Choroid plexus epithelial cell (primary cell): ENCODE data around the gene BTF3.

ENCODE experiments used
- DNase-seq: peaks from one replicate; pipeline ENCODE4 v3.0.0-alpha.2; 2010; ENCODE audit warnings: low read depth
- H3K4me3 ChIP-seq: 2 replicates; pipeline ENCODE4 v1.5.1; 2011; ENCODE audit warnings: low read depth, mild to moderate bottlenecking, control low read depth, low read length, moderate library complexity
- CTCF ChIP-seq: conservative IDR thresholded peaks from 2 replicates; pipeline ENCODE4 v1.5.1; 2011; ENCODE audit warnings: low read depth, mild to moderate bottlenecking, control low read depth, inconsistent platforms, low read length, moderate library complexity

The BTF3 gene

DNA sequence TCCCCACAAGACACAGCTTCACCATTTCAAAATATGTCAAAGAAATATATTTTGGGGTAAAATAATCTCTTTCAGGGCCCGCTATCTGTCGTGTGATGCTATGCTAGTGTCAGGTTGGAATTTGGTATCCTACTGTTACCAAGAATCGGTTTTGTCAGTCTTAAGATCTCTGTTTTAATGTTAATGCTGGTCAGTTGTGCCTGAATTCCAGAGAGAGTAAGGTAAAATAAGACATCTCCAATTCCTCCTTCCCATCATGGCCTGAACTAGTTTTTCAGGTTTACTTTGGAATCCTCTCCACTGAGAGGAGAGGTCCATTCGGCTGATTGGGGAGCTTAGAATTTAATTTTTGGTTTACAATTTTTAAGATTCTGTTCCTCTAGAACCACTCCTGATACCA, 10.4 kb upstream of the BTF3 start:
- no peak overlapping the region for H3K4me3 ChIP-seq
- no peak for DNase-seq
- no peak for TF ChIP-seq CTCF

GRCh38 chr5:73488806-73489205, 9.4 kb upstream of the BTF3 start:
- no peak for DNase-seq
- no peak for TF ChIP-seq CTCF
- no peak overlapping the region for H3K4me3 ChIP-seq

- DNase-seq = no peak
- no peak overlapping the region for H3K4me3 ChIP-seq
- no peak for TF ChIP-seq CTCF
Observed at GRCh38 chr5:73490088-73490487, 8.2 kb upstream of the BTF3 start.

GRCh38 chr5:73491155-73491554, 7.1 kb upstream of the BTF3 start:
- no peak for TF ChIP-seq CTCF
- H3K4me3 ChIP-seq = no peak overlapping the region
- DNase-seq = no peak

GRCh38 chr5:73493421-73493820, 4.8 kb upstream of the BTF3 start:
- no peak for TF ChIP-seq CTCF
- DNase-seq = no peak
- H3K4me3 ChIP-seq = no peak overlapping the region

GRCh38 chr5:73494721-73495120, 3.5 kb upstream of the BTF3 start:
- no peak for DNase-seq
- TF ChIP-seq CTCF = no peak
- no peak overlapping the region for H3K4me3 ChIP-seq

DNA sequence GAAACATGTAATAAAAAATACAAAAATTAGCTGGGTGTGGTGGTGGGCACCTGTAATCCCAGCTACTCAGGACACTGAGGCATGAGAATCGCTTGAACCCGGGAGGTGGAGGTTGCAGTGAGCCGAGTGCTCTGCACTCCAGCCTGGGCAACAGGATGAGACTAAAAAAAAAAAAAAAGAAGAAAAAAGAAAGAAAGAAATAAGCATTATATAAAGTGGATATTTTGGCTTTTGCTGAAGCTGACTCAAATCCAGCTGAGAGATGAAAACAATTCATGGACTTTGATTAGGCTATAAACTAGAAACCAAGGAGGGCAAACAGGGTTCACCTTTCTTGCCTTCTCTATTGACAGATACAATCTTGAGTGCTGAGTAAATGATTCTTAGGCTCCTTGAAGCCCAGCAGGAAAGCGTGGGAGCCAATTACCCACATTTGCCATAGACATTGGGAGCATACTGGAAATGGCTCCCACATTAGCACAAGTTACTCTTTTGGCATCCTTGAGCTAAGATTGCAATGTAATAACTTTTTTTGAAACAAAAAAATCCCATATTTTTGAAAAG, 2.4 kb upstream of the BTF3 start:
- DNase-seq = no peak
- H3K4me3 ChIP-seq = no peak overlapping the region
- no peak for TF ChIP-seq CTCF
